Neural progenitor cell (in vitro differentiated cells): ENCODE results near the gene ATF7IP2.

Experiments used
- CTCF ChIP-seq: fragments of 200-600 bp; sonication (generic); IDR thresholded peaks from 2 replicates; pipeline ENCODE4 v1.5.1; 2017; ENCODE audit warnings: antibody characterized with exemption, mild to moderate bottlenecking
- EZH2 ChIP-seq: fragments of 200-600 bp; sonication (generic); IDR thresholded peaks from 2 replicates; pipeline ENCODE4 v1.6.1; 2017; ENCODE audit warnings: antibody characterized with exemption, mild to moderate bottlenecking, moderate library complexity

GRCh38 chr16:10447289-10447688 is 61.4 kb downstream of the ATF7IP2 start:
- no peak for TF ChIP-seq EZH2
- TF ChIP-seq CTCF, result no peak
